GM12874 (cell line): ENCODE data around the gene PRAME.
A peak's percentile ranks its signal among the peaks of the same experiment; 100 is the strongest.

Experiments used
- CTCF ChIP-seq: IDR thresholded peaks from 2 replicates; pipeline ENCODE4 v1.5.1; 2011; ENCODE audit warnings: low read depth, mild to moderate bottlenecking, control low read depth, low read length, moderate library complexity; ENCODE audit not compliant: insufficient read depth

Gene PRAME

GRCh38 chr22:22587577-22588188 lies 28.6 kb upstream of the PRAME start:
- no peak for TF ChIP-seq CTCF

DNA sequence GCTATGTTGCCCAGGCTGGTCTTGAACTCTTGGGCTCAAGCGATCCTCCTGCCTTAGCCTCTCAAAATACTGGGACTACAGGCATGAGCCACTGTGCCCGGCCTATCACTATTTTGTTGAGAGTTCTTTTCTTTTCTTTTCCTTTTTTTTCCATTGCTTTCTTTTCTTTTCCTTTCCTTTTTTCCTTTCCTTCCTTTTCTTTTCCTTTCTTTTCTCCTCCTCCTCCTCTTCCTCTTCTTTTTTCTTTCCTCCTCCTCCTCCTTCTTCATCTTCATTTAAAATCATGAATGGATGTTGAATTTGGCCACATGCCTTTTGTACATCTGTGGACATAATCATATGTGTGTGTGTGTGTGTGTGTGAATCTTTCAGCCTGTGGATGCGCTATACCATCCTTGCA lies 25.7 kb upstream of the PRAME start:
- no peak for TF ChIP-seq CTCF

GRCh38 chr22:22583030-22583429 lies 24.0 kb upstream of the PRAME start:
- no peak for TF ChIP-seq CTCF

DNA sequence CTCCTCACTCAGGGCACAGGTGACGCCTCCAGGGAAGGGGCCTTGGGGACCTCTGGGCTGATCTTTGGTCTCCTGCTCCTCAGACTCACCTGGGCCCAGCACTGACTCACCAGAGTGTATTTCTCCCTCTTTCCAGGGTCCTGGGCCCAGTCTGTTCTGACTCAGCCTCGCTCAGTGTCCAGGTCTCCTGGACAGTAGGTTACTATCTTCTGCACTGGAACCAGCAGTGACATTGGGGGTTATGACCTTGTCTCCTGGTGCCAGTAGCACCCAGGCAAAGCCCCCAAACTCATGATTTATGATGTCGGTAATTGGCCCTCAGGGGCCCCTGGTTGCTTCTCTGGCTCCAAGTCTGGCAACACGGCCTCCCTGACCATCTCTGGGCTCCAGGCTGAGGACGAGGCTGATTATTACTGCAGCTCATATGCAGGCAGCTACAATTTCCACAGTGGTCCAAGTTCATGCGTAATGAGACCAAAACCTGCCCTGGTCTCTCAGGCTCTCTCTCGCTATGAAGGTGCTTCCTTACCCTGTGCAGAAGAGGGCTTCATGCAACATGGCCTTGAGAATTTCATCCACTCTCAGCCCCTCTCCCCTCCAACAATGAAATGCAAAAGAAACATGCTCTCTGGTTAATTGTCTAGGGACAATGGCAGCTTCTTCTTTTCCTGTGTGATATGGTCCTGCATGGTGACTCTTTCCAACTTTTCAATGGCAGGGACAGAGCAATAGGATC lies 21.0 kb upstream of the PRAME start:
- TF ChIP-seq CTCF: no peak

- no peak for TF ChIP-seq CTCF
Observed at GRCh38 chr22:22578702-22579424, 19.8 kb upstream of the PRAME start.

- no peak for TF ChIP-seq CTCF
Observed at GRCh38 chr22:22576989-22577427, 17.9 kb upstream of the PRAME start.

- peak; percentile 91 for TF ChIP-seq CTCF
Observed at GRCh38 chr22:22576244-22576988, 17.4 kb upstream of the PRAME start.
